Caki2 (cell line): Measurements from ENCODE around the gene RGS6. TPM values are rescaled to one million over a fixed set of nuclear protein-coding genes. Genes with fewer than 3 reads are reported as not detected.
A peak's percentile ranks its signal among the peaks of the same experiment; 100 is the strongest.

Experiments used
- DNase-seq: peaks from one replicate; pipeline ENCODE4 v3.0.0-alpha.2; 2015; ENCODE audit warnings: low read depth
- in situ Hi-C: cut with HindIII; loops from 2 replicates; pipeline ENCODE4 v1.10.0; 2016; ENCODE audit warnings: low sequenced_read_pairs, low pct_unique_long_range_greater_than_20kb, mixed read lengths
- total RNA-seq: library from RNA; depleted of rRNA; stranded (reverse); fragments of >200 nt; shearing (Covaris generic); gene quantifications from 2 replicates; pipeline ENCODE4 v1.2.3, GENCODE V29; 2014; ENCODE audit warnings: low replicate concordance

RGS6 gene
- total RNA-seq, 1 experiment from 2014 or later: not detected

- no peak for DNase-seq
Measured at GRCh38 chr14:72515779-72516770, 583.8 kb downstream of the RGS6 start.

GRCh38 chr14:72516936-72517700 is 584.9 kb downstream of the RGS6 start:
- in situ Hi-C loops: no loop called here
- DNase-seq: peak; percentile 53

More at GRCh38 chr14:72515779-72516770, 583.8 kb downstream of the RGS6 start:
- in situ Hi-C loops: no loop called here

- no peak for DNase-seq
- in situ Hi-C loops: no loop called here
Measured at GRCh38 chr14:72517736-72518135, 585.5 kb downstream of the RGS6 start.

- in situ Hi-C loops: no loop called here
- no peak for DNase-seq
Measured at GRCh38 chr14:72518809-72519377, 586.7 kb downstream of the RGS6 start.

- in situ Hi-C loops: no loop called here
Measured at GRCh38 chr14:72519543-72519942, 587.3 kb downstream of the RGS6 start.

GRCh38 chr14:72521045-72521444 is 588.8 kb downstream of the RGS6 start:
- no peak for DNase-seq
- in situ Hi-C loops: no loop called here

More at GRCh38 chr14:72519543-72519942, 587.3 kb downstream of the RGS6 start:
- no peak for DNase-seq

- in situ Hi-C loops: no loop called here
- DNase-seq: no peak
Measured at GRCh38 chr14:72521968-72522741, 589.9 kb downstream of the RGS6 start.

GRCh38 chr14:72522847-72523246 is 590.6 kb downstream of the RGS6 start:
- in situ Hi-C loops: no loop called here
- no peak for DNase-seq

- DNase-seq: no peak
- in situ Hi-C loops: no loop called here
Measured at GRCh38 chr14:72523424-72524294, 591.4 kb downstream of the RGS6 start.

GRCh38 chr14:72524295-72524629 is 592.0 kb downstream of the RGS6 start:
- in situ Hi-C loops: no loop called here
- no peak for DNase-seq

GRCh38 chr14:72525087-72525915 is 593.1 kb downstream of the RGS6 start:
- no peak for DNase-seq
- in situ Hi-C loops: no loop called here

GRCh38 chr14:72527591-72527990 is 595.4 kb downstream of the RGS6 start:
- no peak for DNase-seq
- in situ Hi-C loops: no loop called here

- in situ Hi-C loops: no loop called here
- DNase-seq: peak; percentile 4
Measured at GRCh38 chr14:72528059-72528862, 596.0 kb downstream of the RGS6 start.

- in situ Hi-C loops: no loop called here
- no peak for DNase-seq
Measured at GRCh38 chr14:72528863-72529175, 596.6 kb downstream of the RGS6 start.

- no peak for DNase-seq
- in situ Hi-C loops: no loop called here
Measured at GRCh38 chr14:72532686-72533454, 600.6 kb downstream of the RGS6 start.
